GM12864 (cell line): ENCODE results near the gene ERC1.

Experiments
- DNase-seq: peaks from one replicate; pipeline ENCODE4 v3.0.0-alpha.2; 2011; ENCODE audit warnings: low read depth
- H3K4me3 ChIP-seq: 2 replicates; pipeline ENCODE4 v1.5.1; 2011; ENCODE audit warnings: mild to moderate bottlenecking, low read depth, low read length, control low read depth
- CTCF ChIP-seq: IDR thresholded peaks from 2 replicates; pipeline ENCODE4 v1.5.1; 2011; ENCODE audit warnings: low read depth, mild to moderate bottlenecking, moderate library complexity, low read length, control low read depth, inconsistent platforms; ENCODE audit errors: missing control alignments

Gene ERC1

GRCh38 chr12:979349-979748, 11.7 kb upstream of the ERC1 start:
- no peak for TF ChIP-seq CTCF
- H3K4me3 ChIP-seq: no peak overlapping the region
- DNase-seq: no peak

GRCh38 chr12:981176-981828, 9.7 kb upstream of the ERC1 start:
- no peak overlapping the region for H3K4me3 ChIP-seq
- DNase-seq: no peak
- no peak for TF ChIP-seq CTCF

GRCh38 chr12:981961-982360, 9.1 kb upstream of the ERC1 start:
- DNase-seq: no peak
- no peak for TF ChIP-seq CTCF
- H3K4me3 ChIP-seq: no peak overlapping the region

GRCh38 chr12:988646-989045, 2.4 kb upstream of the ERC1 start:
- DNase-seq: no peak
- TF ChIP-seq CTCF: no peak
- H3K4me3 ChIP-seq: no peak overlapping the region

- no peak for TF ChIP-seq CTCF
- no peak overlapping the region for H3K4me3 ChIP-seq
These were observed 2.0 kb upstream of the ERC1 start for GRCh38 chr12:989051-989450.

GRCh38 chr12:989751-990660, 1.0 kb upstream of the ERC1 start:
- no peak for TF ChIP-seq CTCF
- peak overlapping the region; percentile 76 for H3K4me3 ChIP-seq
- DNase-seq: no peak

More at GRCh38 chr12:989051-989450, 2.0 kb upstream of the ERC1 start:
- no peak for DNase-seq
